Measurements from ENCODE around the gene PCDHA3. TPM values are rescaled to one million over a fixed set of nuclear protein-coding genes. Genes with fewer than 3 reads are reported as not detected.
"Not testable (repeated sequence)": the region's sequence is repeated elsewhere in the genome, so short reads cannot be mapped to it uniquely, and the experiment has no call there.

The PCDHA3 gene
- total RNA-seq, 1 donor: under 0.01 TPM

- H3K4me3 ChIP-seq (ENCODE audit: low read depth, low read length): peak within 1 kb of the TSS; percentile 32
- peak; percentile 19 for DNase-seq (ENCODE audit: low read depth)
- peak; percentile 38 for TF ChIP-seq CTCF (IDR thresholded peaks at IDR 0.05; ENCODE audit: insufficient read depth, low read depth, low read length)
These were observed 6.2 kb downstream of the PCDHA3 start, which contains the start of gene PCDHA4 for GRCh38 chr5:140806834-140807775. Gene PCDHA4, plus strand, starts transcription at chr5:140807068.

- not testable (repeated sequence) for DNase-seq (ENCODE audit: low read depth); H3K4me3 ChIP-seq (ENCODE audit: low read depth, low read length)
These were observed 7.5 kb downstream of the PCDHA3 start for GRCh38 chr5:140808241-140808888.

- TF ChIP-seq CTCF (IDR thresholded peaks at IDR 0.05; ENCODE audit: insufficient read depth, low read depth, low read length): no peak
- no peak overlapping the region for H3K4me3 ChIP-seq (ENCODE audit: low read depth, low read length)
- no peak for DNase-seq (ENCODE audit: low read depth)
These were observed 8.0 kb downstream of the PCDHA3 start for GRCh38 chr5:140808889-140809291.

- TF ChIP-seq CTCF (IDR thresholded peaks at IDR 0.05; ENCODE audit: insufficient read depth, low read depth, low read length): peak; percentile 52
- DNase-seq (ENCODE audit: low read depth): no peak
- no peak within 1 kb of the TSS for H3K4me3 ChIP-seq (ENCODE audit: low read depth, low read length)
These were observed 20.8 kb downstream of the PCDHA3 start, which contains the start of gene PCDHA5 for GRCh38 chr5:140821375-140822280. Gene PCDHA5, plus strand, starts transcription at chr5:140821613.

GRCh38 chr5:140822281-140822629, 21.4 kb downstream of the PCDHA3 start:
- DNase-seq (ENCODE audit: low read depth): no peak
- TF ChIP-seq CTCF (IDR thresholded peaks at IDR 0.05; ENCODE audit: insufficient read depth, low read depth, low read length): no peak
- no peak overlapping the region for H3K4me3 ChIP-seq (ENCODE audit: low read depth, low read length)

GRCh38 chr5:140822969-140823368, 22.1 kb downstream of the PCDHA3 start:
- not testable (repeated sequence) for DNase-seq (ENCODE audit: low read depth)

GRCh38 chr5:140823475-140823874, 22.6 kb downstream of the PCDHA3 start:
- H3K4me3 ChIP-seq (ENCODE audit: low read depth, low read length): no peak overlapping the region
- DNase-seq (ENCODE audit: low read depth): no peak
- TF ChIP-seq CTCF (IDR thresholded peaks at IDR 0.05; ENCODE audit: insufficient read depth, low read depth, low read length): no peak

More at GRCh38 chr5:140822969-140823368, 22.1 kb downstream of the PCDHA3 start:
- H3K4me3 ChIP-seq (ENCODE audit: low read depth, low read length): not testable (repeated sequence)

All from fibroblast of villous mesenchyme (primary cell).